GM10266 (cell line): ENCODE data around the gene ZNF280C.
"Not testable (repeated sequence)": the region's sequence is repeated elsewhere in the genome, so short reads cannot be mapped to it uniquely, and the experiment has no call there.

Experiments used
- DNase-seq: peaks from one replicate; pipeline ENCODE4 v3.0.0; 2012; ENCODE audit errors: extremely low spot score
- TF ChIP-seq, protein P1 (sequence below): IDR thresholded peaks from 2 replicates; pipeline ENCODE4 v1.5.1; 2012; ENCODE audit warnings: mild to moderate bottlenecking, low read depth; ENCODE audit not compliant: control insufficient read depth, insufficient read depth; ENCODE audit errors: missing control alignments

ZNF280C gene

DNA sequence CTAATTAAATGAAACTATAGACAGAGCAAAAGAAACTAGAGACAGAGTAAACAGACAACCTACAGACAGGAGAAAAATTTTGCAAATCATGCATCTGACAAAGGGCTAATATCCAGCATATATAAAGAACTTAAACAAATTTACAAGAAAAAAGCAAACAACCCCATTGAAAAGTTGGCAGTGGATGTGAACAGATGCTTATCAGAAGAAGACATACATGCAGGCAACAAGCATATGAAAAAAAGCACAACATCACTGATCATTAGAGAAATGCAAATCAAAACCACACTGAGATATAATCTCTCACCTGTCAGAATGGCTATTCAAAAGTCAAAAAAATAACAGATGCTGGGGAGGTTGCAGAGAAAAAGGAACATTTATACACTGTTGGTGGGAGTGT, 14.8 kb downstream of the ZNF280C start:
- no peak for DNase-seq
- TF ChIP-seq, protein P1, sequence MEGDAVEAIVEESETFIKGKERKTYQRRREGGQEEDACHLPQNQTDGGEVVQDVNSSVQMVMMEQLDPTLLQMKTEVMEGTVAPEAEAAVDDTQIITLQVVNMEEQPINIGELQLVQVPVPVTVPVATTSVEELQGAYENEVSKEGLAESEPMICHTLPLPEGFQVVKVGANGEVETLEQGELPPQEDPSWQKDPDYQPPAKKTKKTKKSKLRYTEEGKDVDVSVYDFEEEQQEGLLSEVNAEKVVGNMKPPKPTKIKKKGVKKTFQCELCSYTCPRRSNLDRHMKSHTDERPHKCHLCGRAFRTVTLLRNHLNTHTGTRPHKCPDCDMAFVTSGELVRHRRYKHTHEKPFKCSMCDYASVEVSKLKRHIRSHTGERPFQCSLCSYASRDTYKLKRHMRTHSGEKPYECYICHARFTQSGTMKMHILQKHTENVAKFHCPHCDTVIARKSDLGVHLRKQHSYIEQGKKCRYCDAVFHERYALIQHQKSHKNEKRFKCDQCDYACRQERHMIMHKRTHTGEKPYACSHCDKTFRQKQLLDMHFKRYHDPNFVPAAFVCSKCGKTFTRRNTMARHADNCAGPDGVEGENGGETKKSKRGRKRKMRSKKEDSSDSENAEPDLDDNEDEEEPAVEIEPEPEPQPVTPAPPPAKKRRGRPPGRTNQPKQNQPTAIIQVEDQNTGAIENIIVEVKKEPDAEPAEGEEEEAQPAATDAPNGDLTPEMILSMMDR, result no peak

DNA sequence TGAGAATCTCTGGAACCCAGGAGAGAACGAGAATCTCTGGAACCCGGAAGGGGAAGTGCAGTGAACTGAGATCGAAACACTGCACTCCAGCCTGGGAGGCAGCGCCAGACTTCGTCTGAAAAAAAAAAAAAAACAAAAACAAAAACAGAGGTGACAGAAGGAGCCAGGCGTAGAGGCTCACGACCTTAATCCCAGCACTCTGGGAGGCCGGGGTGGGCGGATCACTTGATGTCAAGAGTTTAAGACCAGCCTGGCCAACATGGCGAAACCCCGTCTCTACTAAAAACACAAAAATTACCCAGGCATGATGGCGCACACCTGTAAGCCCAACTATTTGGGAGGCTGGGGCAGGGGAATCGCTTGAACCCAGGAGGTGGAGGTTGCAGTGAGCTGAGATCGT, 17.0 kb downstream of the ZNF280C start:
- TF ChIP-seq, protein P1, result no peak
- DNase-seq, result no peak

DNA sequence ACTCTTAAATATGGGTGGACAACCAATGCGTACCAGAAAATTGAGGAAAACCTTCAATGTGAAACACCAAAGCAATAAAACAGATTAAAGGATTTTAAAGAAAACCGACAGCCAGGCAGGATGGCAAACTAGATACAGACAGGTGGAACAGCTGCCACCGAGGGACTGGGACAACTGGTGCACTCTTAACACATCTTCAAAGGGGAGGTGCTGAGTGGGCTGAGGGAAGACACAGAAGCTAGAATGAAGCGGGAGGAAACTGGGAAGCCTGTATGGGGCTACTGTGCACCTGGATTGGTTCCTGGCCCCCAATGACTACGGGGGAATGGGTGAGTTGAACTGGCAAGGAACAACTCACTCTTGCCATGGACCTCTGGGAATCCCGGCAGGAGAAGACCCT, 20.7 kb downstream of the ZNF280C start:
- TF ChIP-seq, protein P1, result no peak
- no peak for DNase-seq

DNA sequence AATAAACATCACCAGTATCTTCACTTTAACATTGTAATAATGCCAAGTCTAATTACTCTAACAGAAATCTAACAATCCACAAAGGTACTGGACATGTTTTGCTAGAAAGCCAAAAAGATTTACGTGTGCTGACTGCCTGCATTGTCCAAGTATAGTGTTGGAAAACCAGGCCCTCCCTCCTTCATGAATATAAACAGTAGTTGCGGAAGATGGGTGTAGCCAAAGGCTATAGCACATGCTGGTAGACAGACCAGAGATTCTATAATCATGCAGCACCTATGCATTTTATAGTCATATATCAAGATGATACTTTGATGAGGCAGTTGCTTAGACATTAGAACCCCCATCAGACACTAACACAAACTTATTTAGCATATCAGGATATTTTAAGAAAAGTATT, 22.6 kb downstream of the ZNF280C start:
- TF ChIP-seq, protein P1, result no peak
- DNase-seq, result no peak

DNA sequence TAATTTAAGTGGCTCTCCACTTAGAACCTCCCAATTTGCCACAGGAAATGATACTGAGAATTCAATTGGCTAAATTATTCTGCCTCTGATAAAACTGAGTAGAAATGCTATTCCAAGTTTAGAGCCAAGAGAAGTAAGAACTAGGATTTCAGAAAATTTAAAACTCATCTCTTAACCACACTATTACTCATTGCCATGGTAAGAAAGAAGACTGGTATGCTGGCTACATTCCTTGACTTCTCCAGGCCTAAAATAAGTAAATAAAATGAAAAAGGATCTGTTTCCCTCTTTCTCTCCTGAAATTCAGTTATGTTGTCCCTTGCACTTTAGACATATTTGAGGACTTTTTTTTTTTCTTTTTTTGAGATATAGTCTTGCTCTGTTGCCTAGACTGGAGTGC, 23.3 kb downstream of the ZNF280C start:
- DNase-seq, result no peak
- TF ChIP-seq, protein P1, result no peak

DNA sequence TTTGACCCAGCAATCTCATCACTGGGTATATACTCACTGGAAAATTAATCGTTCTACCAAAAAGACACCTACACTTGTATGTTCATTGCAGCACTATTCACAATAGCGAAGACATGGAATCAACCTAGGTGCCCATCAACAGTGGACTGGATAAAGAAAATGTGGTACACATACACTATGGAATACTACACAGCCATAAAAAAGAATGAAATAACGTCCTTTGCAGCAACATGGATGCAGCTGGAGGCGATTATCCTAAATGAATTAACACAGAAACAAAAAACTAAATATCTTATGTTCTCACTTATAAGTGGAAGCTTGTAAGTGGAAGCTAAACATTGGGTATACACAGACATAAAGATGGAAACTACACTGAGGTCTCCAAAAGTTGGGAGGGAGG, 37.5 kb downstream of the ZNF280C start:
- not testable (repeated sequence) for DNase-seq

DNA sequence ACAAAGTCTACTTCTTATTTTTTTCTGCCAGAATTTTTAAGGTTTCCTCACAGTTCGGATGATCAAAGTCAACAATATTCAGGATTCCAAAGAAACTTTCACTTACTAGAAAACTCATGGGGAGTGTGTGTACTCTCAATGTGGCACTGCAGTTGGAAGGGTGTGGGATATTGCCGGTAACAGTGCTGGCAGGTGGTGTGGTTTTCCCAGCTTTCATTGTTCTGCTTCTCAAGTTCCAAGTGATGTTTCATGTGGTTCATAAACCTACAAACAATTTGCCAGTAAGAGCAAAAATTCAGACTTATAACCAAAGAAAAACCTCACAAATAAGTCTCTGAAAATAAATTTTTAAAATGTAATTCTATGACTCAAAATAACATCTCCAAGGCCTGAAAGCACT, 39.8 kb downstream of the ZNF280C start:
- TF ChIP-seq, protein P1, result no peak
- DNase-seq, result no peak

DNA sequence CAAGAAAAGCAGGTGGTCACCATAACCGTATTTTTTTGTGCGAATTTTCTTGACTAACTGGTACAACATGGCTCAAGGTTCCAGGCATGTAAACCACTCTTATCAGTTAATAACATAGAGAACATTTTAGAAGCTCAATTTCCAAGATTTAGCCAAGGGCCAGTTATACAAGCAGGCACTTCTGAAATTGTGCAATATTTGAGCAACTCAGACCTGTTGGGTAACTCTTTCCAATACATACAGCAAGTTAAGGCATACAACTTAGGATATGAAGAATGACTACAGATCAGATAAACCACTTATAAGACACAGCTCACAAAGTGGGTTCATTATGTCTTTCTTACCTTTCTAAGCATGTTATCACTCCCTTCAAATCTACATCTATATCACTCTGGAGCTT, 43.9 kb downstream of the ZNF280C start:
- TF ChIP-seq, protein P1, result no peak
- no peak for DNase-seq
